ENCODE data around the gene DYNC2I2. TPM values are rescaled to one million over a fixed set of nuclear protein-coding genes. Genes with fewer than 3 reads are reported as not detected.

DYNC2I2 gene
- total RNA-seq, 1 donor = 52.1 TPM

GRCh38 chr9:128621730-128622455, 34.8 kb downstream of the DYNC2I2 start:
- Histone ChIP-seq H3K79me2 (ENCODE audit: insufficient read depth, low read length) (no peaks in the 10 kb centered on the region), H3K36me3 (ENCODE audit: insufficient read depth, low read length) (peaks cover 88% of the 10 kb centered on the region)

GRCh38 chr9:128619779-128620178, 36.9 kb downstream of the DYNC2I2 start:
- H3K9me3 ChIP-seq (ENCODE audit: low read depth, low read length) = no peaks in the 10 kb centered on the region
- no peaks in the 10 kb centered on the region for H3K4me1 ChIP-seq (ENCODE audit: insufficient read depth, low read length)
- H3K4me3 ChIP-seq (ENCODE audit: insufficient read depth, low read length) = no peak overlapping the region
- no peaks in the 10 kb centered on the region for H3K27me3 ChIP-seq (ENCODE audit: insufficient read depth, low read length)
- no peak overlapping the region for H3K27ac ChIP-seq (ENCODE audit: low read depth, low read length)
- H4K20me1 ChIP-seq (ENCODE audit: insufficient read depth, low read length) = peaks cover 10% of the 10 kb centered on the region
- H2AFZ ChIP-seq (ENCODE audit: low read length) = no peak overlapping the region
- no peak overlapping the region for H3K4me2 ChIP-seq (ENCODE audit: insufficient read depth, low read length)
- H3K79me2 ChIP-seq (ENCODE audit: insufficient read depth, low read length) = no peaks in the 10 kb centered on the region
- peak; percentile 10 for DNase-seq (ENCODE audit: insufficient read length, low spot score, missing footprints)
- no peak for TF ChIP-seq CTCF (IDR thresholded peaks at IDR 0.05; ENCODE audit: extremely low read depth, low read depth, low read length)
- H3K36me3 ChIP-seq (ENCODE audit: insufficient read depth, low read length) = peaks cover 84% of the 10 kb centered on the region

More at GRCh38 chr9:128621730-128622455, 34.8 kb downstream of the DYNC2I2 start:
- TF ChIP-seq CTCF (IDR thresholded peaks at IDR 0.05; ENCODE audit: extremely low read depth, low read depth, low read length) = no peak
- H3K27ac ChIP-seq (ENCODE audit: low read depth, low read length) = no peak overlapping the region
- H3K27me3 ChIP-seq (ENCODE audit: insufficient read depth, low read length) = no peaks in the 10 kb centered on the region
- H3K4me1 ChIP-seq (ENCODE audit: insufficient read depth, low read length) = no peaks in the 10 kb centered on the region
- no peaks in the 10 kb centered on the region for H3K9me3 ChIP-seq (ENCODE audit: low read depth, low read length)
- peaks cover 14% of the 10 kb centered on the region for H4K20me1 ChIP-seq (ENCODE audit: insufficient read depth, low read length)
- DNase-seq (ENCODE audit: insufficient read length, low spot score, missing footprints) = no peak
- no peak overlapping the region for H3K4me2 ChIP-seq (ENCODE audit: insufficient read depth, low read length)
- H3K4me3 ChIP-seq (ENCODE audit: insufficient read depth, low read length) = no peak overlapping the region
- H2AFZ ChIP-seq (ENCODE audit: low read length) = no peak overlapping the region

GRCh38 chr9:128619127-128619526, 37.5 kb downstream of the DYNC2I2 start:
- H3K4me2 ChIP-seq (ENCODE audit: insufficient read depth, low read length) = no peak overlapping the region
- H3K4me3 ChIP-seq (ENCODE audit: insufficient read depth, low read length) = no peak overlapping the region
- H4K20me1 ChIP-seq (ENCODE audit: insufficient read depth, low read length) = peaks cover 10% of the 10 kb centered on the region
- no peak overlapping the region for H3K27ac ChIP-seq (ENCODE audit: low read depth, low read length)
- H2AFZ ChIP-seq (ENCODE audit: low read length) = no peak overlapping the region
- peaks cover 84% of the 10 kb centered on the region for H3K36me3 ChIP-seq (ENCODE audit: insufficient read depth, low read length)
- peak; percentile 1 for DNase-seq (ENCODE audit: insufficient read length, low spot score, missing footprints)
- H3K4me1 ChIP-seq (ENCODE audit: insufficient read depth, low read length) = no peaks in the 10 kb centered on the region
- H3K27me3 ChIP-seq (ENCODE audit: insufficient read depth, low read length) = no peaks in the 10 kb centered on the region
- no peaks in the 10 kb centered on the region for H3K79me2 ChIP-seq (ENCODE audit: insufficient read depth, low read length)
- no peak for TF ChIP-seq CTCF (IDR thresholded peaks at IDR 0.05; ENCODE audit: extremely low read depth, low read depth, low read length)
- no peaks in the 10 kb centered on the region for H3K9me3 ChIP-seq (ENCODE audit: low read depth, low read length)

GRCh38 chr9:128617943-128618342, 38.7 kb downstream of the DYNC2I2 start:
- DNase-seq (ENCODE audit: insufficient read length, low spot score, missing footprints) = peak; percentile 26
- Histone ChIP-seq H3K4me3 (ENCODE audit: insufficient read depth, low read length) (no peak overlapping the region), H3K27me3 (ENCODE audit: insufficient read depth, low read length) (no peaks in the 10 kb centered on the region), H3K4me1 (ENCODE audit: insufficient read depth, low read length) (no peaks in the 10 kb centered on the region), H4K20me1 (ENCODE audit: insufficient read depth, low read length) (peaks cover 10% of the 10 kb centered on the region), H3K36me3 (ENCODE audit: insufficient read depth, low read length) (peaks cover 85% of the 10 kb centered on the region), H2AFZ (ENCODE audit: low read length) (no peak overlapping the region), H3K4me2 (ENCODE audit: insufficient read depth, low read length) (no peak overlapping the region), H3K9me3 (ENCODE audit: low read depth, low read length) (no peaks in the 10 kb centered on the region), H3K27ac (ENCODE audit: low read depth, low read length) (no peak overlapping the region), H3K79me2 (ENCODE audit: insufficient read depth, low read length) (no peaks in the 10 kb centered on the region)
- TF ChIP-seq CTCF (IDR thresholded peaks at IDR 0.05; ENCODE audit: extremely low read depth, low read depth, low read length) = no peak

Data from osteoblast (primary cell).